ENCODE measurements around the gene MSL2.

MSL2 gene

DNA sequence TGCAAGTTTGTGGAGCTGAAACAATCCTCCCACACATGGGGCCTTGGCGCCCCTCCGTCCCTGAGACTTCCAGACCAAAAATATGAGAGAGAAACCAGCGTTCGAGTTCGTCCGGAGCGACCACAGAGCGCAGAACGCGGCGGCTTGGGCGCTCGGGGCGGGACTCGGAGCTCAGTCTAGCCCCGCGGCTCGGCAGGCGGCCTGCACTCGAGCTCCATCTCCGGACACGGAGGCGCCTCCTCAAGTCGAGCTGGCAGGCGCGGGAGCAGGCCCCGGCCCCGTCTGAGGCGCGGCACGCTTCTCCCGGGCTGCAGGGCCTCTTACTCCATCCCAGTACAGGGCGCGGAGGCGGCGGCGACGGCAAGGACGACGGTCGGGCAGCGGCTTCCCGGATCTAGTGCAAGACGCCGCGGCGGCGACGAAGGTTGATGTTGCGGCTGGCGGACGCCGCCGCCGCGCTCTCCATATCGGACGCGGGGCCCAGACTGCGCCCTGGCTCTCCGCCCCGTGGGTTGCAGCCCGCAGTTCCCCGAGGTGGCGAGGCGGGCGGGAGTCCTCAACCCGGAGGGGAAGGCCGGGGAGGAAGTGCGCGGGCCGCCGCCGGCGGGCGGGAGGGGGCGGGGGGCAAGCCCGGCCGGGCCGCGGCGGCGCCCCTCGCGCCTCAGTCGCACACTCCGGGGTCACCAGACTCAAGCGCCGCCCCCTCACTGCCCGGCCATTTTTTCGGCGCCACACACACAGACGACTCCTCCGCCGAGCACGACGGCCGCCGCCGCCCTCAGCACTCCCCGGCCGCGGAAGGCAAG lies 674 bp downstream of the MSL2 start:
- WGBS, 2 donors (ENCODE audit: extremely low coverage in 2 of 2, insufficient read length in 2 of 2, insufficient replicate concordance in 1 of 2), result no CpG with 5 or more reads among the region's 103 CpGs
- Histone ChIP-seq H3K4me2 (ENCODE audit: insufficient read depth, low read length, poor library complexity, severe bottlenecking) (peak overlapping the region; percentile 80), H3K18ac (ENCODE audit: low read length) (peak overlapping the region; percentile 100)

DNA sequence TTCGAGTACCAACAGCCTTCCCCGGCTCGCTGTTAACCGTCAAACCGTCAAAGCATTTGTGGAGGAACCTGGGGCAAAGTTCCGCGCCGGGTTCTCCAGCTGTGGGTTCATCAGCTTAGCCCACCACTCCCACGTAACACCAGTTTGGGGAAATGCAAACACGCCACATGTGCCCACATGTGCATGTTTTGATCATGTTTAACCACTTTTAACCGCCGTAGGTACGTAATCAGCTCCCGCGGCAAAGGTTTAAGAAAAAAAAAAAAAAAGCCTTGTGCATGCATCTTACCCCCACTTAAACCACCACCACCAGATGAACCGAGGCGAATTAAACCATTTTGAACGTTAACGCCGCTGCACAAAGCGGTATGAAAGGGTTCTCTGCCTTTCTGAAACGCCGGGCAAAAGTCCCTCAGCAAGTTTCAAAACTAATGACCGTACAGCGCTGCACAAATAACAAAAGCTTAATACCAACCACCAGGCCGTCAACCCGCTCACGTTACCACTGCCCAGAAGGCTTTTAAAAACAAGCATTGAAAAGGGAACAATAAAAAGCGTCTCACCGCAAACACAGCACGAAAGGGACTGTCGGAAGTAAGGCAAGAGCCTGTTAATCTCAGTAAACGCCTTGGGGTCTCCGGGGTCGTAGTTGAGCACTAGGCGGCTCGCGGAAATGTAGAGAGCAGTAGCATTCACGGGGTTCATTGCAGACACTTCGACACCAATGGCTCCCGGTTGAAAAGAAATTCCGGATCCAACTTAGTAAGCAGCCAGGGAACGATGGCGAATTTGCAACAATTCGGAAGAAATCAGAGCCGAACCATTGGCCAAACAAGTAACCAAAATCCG lies 1.5 kb downstream of the MSL2 start:
- Histone ChIP-seq H3K14ac (ENCODE audit: low read length) (no peak overlapping the region), H3K79me1 (ENCODE audit: low read depth, low read length) (peaks cover 4% of the 10 kb centered on the region), H3K4me1 (ENCODE audit: control insufficient read depth in 2 of 2, insufficient read depth in 1 of 2, low read depth in 1 of 2, low read length in 2 of 2) (peaks cover 3 to 8% of the 10 kb centered on the region in 2 donors), H3K27ac (replicated peaks; ENCODE audit: low read length) (peak overlapping the region; percentile 100), H4K91ac (ENCODE audit: low read depth, low read length, poor library complexity) (no peak overlapping the region), H3K9me3 (replicated peaks in 1 of 2; ENCODE audit: control insufficient read depth in 2 of 2, insufficient read depth in 1 of 2, low read depth in 1 of 2, low read length in 2 of 2) (peaks cover 0 to 12% of the 10 kb centered on the region in 2 donors), H2AFZ (ENCODE audit: low read length) (peak overlapping the region; percentile 96), H2AK5ac (ENCODE audit: low read depth, low read length) (no peak overlapping the region), H2BK15ac (ENCODE audit: low read length) (peak overlapping the region; percentile 81), H2BK5ac (ENCODE audit: low read length) (peak overlapping the region; percentile 100), H3K4me3 (ENCODE audit: low read length in 2 of 2) (peak overlapping the region; percentile 86 to 96), H3K18ac (ENCODE audit: low read length) (peak overlapping the region; percentile 99), H2BK120ac (ENCODE audit: low read depth, low read length) (no peak overlapping the region), H3K4me2 (ENCODE audit: insufficient read depth, low read length, poor library complexity, severe bottlenecking) (peak overlapping the region; percentile 80), H4K8ac (ENCODE audit: low read depth, low read length) (no peak overlapping the region), H3K27me3 (ENCODE audit: control insufficient read depth in 3 of 3, insufficient read depth in 3 of 3, low read depth in 1 of 3, low read length in 3 of 3) (no peaks in the 10 kb centered on the region), H3K4ac (ENCODE audit: low read length) (no peak overlapping the region), H3K36me3 (replicated peaks in 1 of 2; ENCODE audit: control insufficient read depth in 2 of 2, insufficient read depth in 2 of 2, low read length in 2 of 2) (peaks cover 0 to 22% of the 10 kb centered on the region in 2 donors), H2BK12ac (ENCODE audit: low read length) (no peak overlapping the region), H3K23ac (ENCODE audit: low read depth, low read length, poor library complexity) (peak overlapping the region; percentile 99), H3K9ac (ENCODE audit: low read depth, low read length, poor library complexity) (peak overlapping the region; percentile 99)
- peak; percentile 37 for DNase-seq (ENCODE audit: low spot score)
- WGBS, 2 donors (ENCODE audit: extremely low coverage in 2 of 2, insufficient read length in 2 of 2, insufficient replicate concordance in 1 of 2), result no CpG with 5 or more reads among the region's 47 CpGs

More for the DNA sequence above, 674 bp downstream of the MSL2 start:
- Histone ChIP-seq H3K79me1 (ENCODE audit: low read depth, low read length) (peaks cover 2% of the 10 kb centered on the region), H3K14ac (ENCODE audit: low read length) (peak overlapping the region; percentile 100), H2BK15ac (ENCODE audit: low read length) (peak overlapping the region; percentile 89), H3K4ac (ENCODE audit: low read length) (peak overlapping the region; percentile 95), H2BK12ac (ENCODE audit: low read length) (peak overlapping the region; percentile 73), H3K4me1 (ENCODE audit: control insufficient read depth in 2 of 2, insufficient read depth in 1 of 2, low read depth in 1 of 2, low read length in 2 of 2) (peaks cover 3 to 8% of the 10 kb centered on the region in 2 donors), H3K36me3 (replicated peaks in 1 of 2; ENCODE audit: control insufficient read depth in 2 of 2, insufficient read depth in 2 of 2, low read length in 2 of 2) (peaks cover 0 to 19% of the 10 kb centered on the region in 2 donors), H2BK5ac (ENCODE audit: low read length) (peak overlapping the region; percentile 100), H3K4me3 (ENCODE audit: low read length in 2 of 2) (peak overlapping the region; percentile 86 to 96), H2AFZ (ENCODE audit: low read length) (peak overlapping the region; percentile 96), H3K27ac (replicated peaks; ENCODE audit: low read length) (peak overlapping the region; percentile 100), H3K27me3 (ENCODE audit: control insufficient read depth in 3 of 3, insufficient read depth in 3 of 3, low read depth in 1 of 3, low read length in 3 of 3) (no peaks in the 10 kb centered on the region), H3K9ac (ENCODE audit: low read depth, low read length, poor library complexity) (peak overlapping the region; percentile 100), H2BK120ac (ENCODE audit: low read depth, low read length) (no peak overlapping the region), H3K23ac (ENCODE audit: low read depth, low read length, poor library complexity) (peak overlapping the region; percentile 99), H4K91ac (ENCODE audit: low read depth, low read length, poor library complexity) (peak overlapping the region; percentile 85), H2AK5ac (ENCODE audit: low read depth, low read length) (peak overlapping the region; percentile 81), H4K8ac (ENCODE audit: low read depth, low read length) (no peak overlapping the region), H3K9me3 (replicated peaks in 1 of 2; ENCODE audit: control insufficient read depth in 2 of 2, insufficient read depth in 1 of 2, low read depth in 1 of 2, low read length in 2 of 2) (peaks cover 0 to 6% of the 10 kb centered on the region in 2 donors)
- peak; percentile 77 for DNase-seq (ENCODE audit: low spot score)

DNA sequence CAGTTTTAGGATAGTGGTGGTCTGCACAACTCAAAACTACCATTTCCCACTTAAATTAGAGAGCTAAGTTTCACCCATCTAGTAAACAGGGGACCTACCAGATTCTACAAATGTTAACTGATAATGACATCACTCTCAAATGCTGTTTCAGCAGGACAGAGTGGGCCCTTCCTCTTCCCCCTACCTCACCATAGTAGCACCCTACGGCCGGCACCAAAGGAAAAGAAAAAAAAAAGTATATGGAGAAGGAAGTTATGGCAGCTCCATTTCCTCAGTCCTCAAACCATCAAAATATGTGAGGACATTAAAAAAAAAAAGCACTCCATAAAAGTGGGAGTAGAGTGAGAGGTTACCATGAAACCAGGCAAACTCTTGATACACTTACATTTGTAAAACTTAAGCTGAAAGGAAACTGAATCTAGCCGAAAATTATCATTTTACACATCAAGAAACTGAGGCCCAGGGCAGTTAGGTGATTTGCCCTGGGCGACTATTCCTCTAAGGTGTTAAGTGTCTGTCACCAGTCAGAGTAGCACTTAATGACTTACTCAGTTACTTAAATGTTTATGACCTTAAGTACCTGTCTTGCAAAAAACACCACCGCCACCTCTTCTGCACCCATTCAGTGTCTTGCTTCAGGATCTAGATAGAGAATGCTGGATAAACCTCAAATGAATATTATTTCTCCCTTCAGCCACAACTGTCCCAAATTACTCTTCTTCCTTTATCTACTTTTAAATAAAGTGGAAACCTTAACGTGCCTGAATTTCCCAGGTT lies 2.7 kb downstream of the MSL2 start:
- DNase-seq (ENCODE audit: low spot score), result no peak
- Histone ChIP-seq H3K14ac (ENCODE audit: low read length) (no peak overlapping the region), H2AK5ac (ENCODE audit: low read depth, low read length) (no peak overlapping the region), H2BK120ac (ENCODE audit: low read depth, low read length) (no peak overlapping the region), H2AFZ (ENCODE audit: low read length) (no peak overlapping the region), H3K4me1 (ENCODE audit: control insufficient read depth in 2 of 2, insufficient read depth in 1 of 2, low read depth in 1 of 2, low read length in 2 of 2) (peaks cover 3 to 8% of the 10 kb centered on the region in 2 donors), H4K91ac (ENCODE audit: low read depth, low read length, poor library complexity) (no peak overlapping the region), H3K23ac (ENCODE audit: low read depth, low read length, poor library complexity) (no peak overlapping the region), H3K9me3 (replicated peaks in 1 of 2; ENCODE audit: control insufficient read depth in 2 of 2, insufficient read depth in 1 of 2, low read depth in 1 of 2, low read length in 2 of 2) (peaks cover 0 to 12% of the 10 kb centered on the region in 2 donors), H3K27me3 (ENCODE audit: control insufficient read depth in 3 of 3, insufficient read depth in 3 of 3, low read depth in 1 of 3, low read length in 3 of 3) (no peaks in the 10 kb centered on the region), H3K9ac (ENCODE audit: low read depth, low read length, poor library complexity) (no peak overlapping the region), H3K79me1 (ENCODE audit: low read depth, low read length) (peaks cover 7% of the 10 kb centered on the region), H3K4me2 (ENCODE audit: insufficient read depth, low read length, poor library complexity, severe bottlenecking) (peak overlapping the region; percentile 69), H2BK15ac (ENCODE audit: low read length) (no peak overlapping the region), H3K18ac (ENCODE audit: low read length) (no peak overlapping the region), H3K4me3 (ENCODE audit: low read length in 2 of 2) (peak overlapping the region; percentile 69 to 86), H3K27ac (replicated peaks; ENCODE audit: low read length) (no peak overlapping the region), H3K36me3 (replicated peaks in 1 of 2; ENCODE audit: control insufficient read depth in 2 of 2, insufficient read depth in 2 of 2, low read length in 2 of 2) (peaks cover 0 to 22% of the 10 kb centered on the region in 2 donors), H4K8ac (ENCODE audit: low read depth, low read length) (no peak overlapping the region), H3K4ac (ENCODE audit: low read length) (no peak overlapping the region), H2BK12ac (ENCODE audit: low read length) (no peak overlapping the region), H2BK5ac (ENCODE audit: low read length) (no peak overlapping the region)
- no CpG with 5 or more reads among the region's 6 CpGs for WGBS, 2 donors (ENCODE audit: extremely low coverage in 2 of 2, insufficient read length in 2 of 2, insufficient replicate concordance in 1 of 2)

Data from neuronal stem cell (in vitro differentiated cells).